ENCODE results near the gene CEMIP2.

- TF ChIP-seq CTCF (IDR thresholded peaks at IDR 0.05 in 4 of 5, conservative IDR thresholded peaks at IDR 0.05 in 1 of 5) (no peak), POLR2A (IDR thresholded peaks at IDR 0.05) (no peak)
Observed at GRCh38 chr9:71746023-71746757, 22.1 kb downstream of the CEMIP2 start.
